SW480 (cell line): ENCODE measurements around the gene ANXA9.

Experiments
- DNase-seq: peaks from one replicate; pipeline ENCODE4 v3.0.0-alpha.2; 2016; ENCODE audit warnings: low spot score

ANXA9 gene

DNA sequence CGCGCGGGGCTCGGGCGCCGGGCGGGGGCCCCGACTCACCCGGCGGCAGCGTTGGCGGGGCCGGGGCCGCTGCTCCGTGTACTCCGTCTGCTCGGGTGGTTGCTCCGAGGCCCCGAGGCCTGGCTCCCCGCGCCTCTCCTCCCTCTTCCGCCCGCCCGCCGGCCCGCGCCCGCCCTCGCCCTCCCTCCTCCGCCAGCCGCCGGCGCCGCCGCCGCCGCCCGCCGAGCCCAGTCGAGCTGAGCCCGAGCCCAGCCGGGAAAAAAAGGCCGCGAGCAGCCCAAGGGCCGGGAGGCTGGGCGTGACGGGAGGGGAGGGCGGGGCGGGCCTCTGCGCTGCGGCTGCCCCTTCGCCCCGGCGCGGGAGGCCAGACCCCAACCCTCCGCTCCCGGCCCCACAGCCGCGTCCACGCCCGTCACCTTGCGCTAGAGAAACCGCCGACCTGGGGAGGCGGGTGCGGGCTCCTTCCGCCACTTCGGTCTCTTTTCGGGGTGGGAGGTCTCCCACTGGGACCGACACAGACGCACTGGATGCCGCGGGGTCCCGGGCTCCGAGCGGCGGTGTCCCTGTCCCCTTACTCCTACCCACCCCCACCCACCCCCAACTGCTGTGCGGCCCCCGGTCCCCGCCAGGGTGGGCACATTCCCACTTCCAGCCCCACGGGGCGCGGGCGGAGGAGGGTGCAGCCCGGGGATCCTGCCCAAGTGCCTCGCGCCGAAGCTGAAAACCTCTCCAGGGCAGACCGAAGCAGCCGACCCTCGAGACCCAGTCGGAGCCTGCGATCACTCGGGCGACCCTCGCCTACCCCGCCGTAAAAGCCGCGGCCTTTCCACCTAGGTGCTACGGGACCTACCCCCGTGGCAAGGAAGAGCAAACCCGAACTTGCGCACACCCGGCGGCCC, 7.3 kb upstream of the ANXA9 start, which contains the start of gene CERS2:
CERS2 (minus strand) TSS at position 256 of the 899 bp plus-strand sequence. CDS start 5,745 bp downstream, outside the sequence.
- peak; percentile 63 for DNase-seq

DNA sequence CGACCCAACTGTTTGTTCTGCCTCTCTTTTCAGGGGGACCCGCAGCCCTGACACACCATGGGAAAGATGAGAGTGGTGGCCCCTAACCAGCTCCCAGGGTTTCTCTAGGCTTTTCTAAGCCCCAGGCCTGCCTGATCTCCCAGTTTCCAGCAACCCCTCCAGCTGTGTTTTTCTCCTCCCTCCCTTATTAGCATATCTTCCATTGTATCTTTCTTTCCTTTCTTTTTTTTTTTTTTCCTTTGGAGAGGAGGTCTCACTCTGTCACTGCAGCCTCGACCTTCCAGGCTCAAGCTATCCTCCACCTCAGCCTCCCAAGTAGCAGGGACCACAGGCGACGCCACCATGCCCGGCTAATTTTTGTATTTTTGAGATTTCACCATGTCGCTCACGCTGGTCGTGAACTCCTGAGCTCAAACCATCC, 5.7 kb upstream of the ANXA9 start:
- DNase-seq: no peak

DNA sequence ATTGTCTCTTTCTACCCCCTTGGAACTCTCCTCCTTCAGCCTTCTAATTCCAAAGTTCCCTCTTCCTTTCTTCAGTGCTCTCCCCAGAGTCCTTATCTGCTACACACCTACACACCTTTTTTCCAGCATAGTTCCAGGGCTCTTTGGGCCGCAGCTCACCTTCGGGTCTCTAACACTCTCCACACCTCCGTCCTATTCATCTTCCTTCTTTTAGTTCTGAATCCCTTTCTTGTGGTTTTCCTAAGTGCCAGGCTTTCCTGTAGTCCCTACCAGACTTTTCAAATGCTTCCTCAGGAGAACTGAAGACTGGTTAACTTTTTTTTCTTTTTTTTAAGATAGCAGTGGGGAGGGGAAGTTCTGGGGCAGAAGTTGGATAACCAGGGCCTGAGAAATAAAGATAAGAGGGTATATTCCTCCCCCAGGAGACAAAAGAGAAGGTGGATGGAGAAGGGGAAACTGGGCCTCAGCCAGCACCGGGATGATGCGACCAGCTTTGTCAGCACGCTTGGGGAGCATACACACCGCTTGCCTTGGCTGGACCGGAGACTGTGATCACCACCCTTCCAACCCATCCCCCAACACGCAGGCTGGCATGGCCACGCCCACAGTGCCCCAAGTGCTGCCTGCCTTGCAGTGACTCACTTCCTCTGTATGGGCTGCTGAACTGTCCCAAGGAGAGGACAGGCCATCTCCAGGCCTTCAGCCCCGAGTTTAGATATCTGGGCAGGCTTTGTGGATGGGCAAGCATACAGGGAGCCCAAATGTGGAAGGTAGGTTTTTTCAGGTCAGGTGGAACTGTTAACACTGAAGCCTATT, 5.0 kb upstream of the ANXA9 start:
- DNase-seq: peak; percentile 91

DNA sequence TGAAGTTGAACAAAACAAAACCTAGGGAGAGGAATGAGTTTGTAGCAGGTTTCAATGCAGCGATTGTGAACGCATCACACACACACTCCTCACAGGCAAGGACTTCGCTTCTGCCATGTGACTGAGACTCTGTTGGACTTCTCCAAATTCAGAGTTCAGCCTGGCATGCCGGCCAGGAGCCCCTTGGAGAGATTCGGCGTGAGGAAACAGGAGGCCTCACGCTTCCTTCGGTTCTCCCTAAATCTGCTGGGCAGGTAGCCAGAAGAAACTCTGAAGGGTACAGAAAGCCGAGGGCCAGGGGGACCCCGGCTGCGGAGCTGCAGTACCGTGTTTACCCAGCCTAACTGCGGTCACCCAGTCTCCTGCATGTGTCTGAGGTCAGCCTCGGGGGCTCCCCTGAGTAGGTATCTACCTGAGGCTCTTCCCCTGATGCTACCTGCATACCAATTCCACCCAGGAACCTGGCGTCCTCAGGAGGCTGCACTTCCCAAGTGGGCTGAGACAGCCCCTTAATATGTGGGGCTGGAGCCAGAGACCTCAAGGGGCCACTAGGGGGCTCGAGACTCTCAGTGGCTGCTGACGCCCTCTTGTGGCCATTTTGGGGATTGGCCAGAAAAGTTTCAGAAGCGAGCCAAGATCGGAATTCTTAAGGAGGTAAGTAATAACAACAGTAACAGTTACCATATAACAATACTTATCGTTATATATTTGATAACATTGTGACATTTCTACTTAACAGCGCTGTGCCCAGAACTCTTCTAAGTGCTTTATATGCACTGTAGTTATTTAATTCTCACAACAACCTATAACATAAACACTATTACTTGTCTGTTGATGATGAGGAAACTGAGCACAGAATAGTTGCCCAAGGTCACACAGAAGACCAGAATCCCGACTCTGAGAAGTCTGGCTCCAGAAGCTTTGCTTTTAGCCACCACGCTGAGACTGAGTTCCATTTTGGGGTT, 2.7 kb upstream of the ANXA9 start:
- DNase-seq: peak; percentile 63

DNA sequence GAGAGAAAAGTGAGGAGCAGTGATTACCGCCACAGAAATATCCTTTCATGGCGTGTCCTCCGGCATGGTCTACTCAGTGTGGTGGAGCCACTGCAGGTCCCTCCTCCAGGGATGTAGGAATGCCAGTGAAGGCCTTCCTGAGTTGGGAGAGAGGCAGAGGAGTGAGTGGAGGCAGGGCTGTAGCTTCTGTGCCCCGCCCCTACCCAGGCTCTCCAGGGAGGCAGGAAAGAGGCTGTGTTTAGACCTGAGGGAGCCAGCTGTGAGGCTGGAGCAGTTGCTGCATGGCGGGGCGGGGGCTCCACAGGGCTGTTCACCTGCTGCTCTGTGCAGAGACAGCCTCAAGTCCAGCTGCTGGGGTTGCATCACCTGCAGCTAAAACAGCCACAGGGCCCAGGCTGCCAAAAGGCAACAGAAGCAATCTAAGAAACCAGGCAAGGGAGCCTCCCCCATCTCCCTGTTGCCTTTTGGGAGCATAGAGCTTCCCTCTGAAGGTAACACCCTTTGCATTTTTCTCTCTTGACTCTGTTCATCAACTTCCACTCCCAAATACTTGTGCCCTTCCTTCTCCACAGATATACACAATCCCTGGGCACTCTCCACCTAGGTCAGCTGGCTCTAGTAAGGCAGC, 801 bp upstream of the ANXA9 start:
- peak; percentile 59 for DNase-seq

DNA sequence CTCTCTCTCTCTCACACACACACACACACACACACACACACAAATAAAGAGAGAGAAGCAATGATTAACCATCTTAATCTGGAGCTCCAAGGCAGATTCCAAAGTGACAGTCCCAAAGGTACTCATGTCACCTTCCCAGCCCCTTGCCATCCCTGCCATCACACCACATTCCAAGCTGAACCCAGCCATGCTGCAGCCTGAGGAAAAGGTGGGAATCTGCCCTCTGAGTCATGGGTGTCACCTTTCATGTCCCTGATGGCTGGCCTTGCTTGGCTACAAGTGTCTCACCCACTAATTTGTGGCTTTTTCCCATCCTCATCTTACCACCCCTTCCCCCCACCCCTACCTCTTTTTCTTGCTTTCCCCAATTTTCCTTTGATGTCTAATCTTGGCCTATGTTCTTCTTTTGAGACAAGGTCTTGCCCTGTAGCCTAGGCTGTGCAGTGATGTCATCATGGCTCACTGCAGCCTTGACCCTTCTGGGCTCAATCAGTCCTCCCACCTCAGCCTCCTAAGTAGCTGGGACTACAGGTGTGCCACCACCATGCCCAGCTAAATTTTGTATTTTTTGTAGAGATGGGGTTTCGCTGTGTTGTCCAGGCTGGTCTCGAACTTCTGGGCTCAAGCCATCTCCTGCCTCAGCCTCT, 3.2 kb downstream of the ANXA9 start:
- DNase-seq: peak; percentile 57

DNA sequence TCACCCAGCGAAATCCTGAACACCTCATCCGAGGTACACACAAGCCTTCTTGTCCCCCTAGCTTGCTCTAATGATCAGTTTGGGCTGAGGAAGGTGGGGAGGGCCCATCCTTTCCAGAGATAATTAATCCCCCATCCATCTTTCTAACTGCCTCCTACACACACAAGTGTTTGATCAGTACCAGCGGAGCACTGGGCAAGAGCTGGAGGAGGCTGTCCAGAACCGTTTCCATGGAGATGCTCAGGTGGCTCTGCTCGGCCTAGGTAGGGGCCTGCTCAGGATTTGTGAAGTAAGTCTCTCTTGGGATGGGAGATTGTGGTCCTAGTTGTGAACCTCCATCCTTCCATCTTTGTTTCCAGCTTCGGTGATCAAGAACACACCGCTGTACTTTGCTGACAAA, 5.8 kb downstream of the ANXA9 start:
- no peak for DNase-seq

DNA sequence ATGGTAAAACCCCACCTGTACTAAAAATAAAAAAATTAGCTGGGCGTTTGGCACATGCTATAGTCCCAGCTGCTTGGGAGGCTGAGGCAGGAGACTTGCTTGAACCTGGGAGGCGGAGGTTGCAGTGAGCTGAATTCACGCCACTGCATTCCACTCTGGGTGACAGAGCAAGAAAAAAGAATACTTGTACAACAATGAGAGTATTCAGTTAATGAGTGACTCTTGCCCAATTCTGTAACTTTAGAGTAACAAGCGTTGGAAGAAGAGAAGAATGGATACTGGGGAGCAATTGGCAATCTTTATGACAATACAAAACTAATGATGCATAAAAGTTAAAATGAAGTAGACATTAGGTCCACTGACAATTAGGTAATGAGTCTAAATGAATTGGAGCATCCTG, 10.5 kb downstream of the ANXA9 start:
- no peak for DNase-seq

DNA sequence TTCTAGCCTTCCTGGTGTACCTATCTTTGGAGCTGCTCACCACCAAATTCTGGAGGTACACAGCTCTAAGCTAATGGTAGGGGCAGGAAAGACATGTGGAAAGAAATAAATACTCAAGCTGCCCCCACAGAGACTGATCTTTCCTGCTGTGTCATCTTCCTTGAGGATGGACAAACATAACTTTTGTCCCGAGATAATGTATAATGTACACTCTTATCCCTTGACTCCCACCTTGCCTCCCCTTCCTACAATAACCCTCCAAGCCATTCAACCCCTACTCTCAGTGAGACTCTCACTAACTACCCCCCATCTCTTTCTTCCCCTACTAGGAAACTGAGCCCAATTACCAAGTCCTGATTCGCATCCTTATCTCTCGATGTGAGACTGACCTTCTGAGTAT, 12.2 kb downstream of the ANXA9 start:
- DNase-seq: no peak

DNA sequence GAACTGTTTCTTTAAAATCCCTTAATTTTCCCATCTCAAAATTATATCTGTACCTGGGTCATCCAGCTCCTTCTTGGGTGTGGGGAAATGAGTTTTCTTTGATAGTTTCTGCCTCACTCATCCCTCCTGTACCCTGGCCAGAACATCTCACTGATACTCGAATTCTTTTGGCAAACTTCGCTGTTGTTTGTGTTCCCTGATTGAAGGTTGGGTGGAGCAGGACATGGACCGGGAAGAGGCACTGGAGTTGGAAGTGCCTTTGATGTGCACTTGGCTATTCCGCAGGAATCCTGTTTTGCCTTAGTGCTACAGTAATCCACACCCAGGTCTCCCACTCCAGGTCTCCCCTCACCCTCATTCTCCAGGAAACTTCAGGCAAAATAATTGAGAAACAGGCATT, 13.4 kb downstream of the ANXA9 start:
- no peak for DNase-seq

DNA sequence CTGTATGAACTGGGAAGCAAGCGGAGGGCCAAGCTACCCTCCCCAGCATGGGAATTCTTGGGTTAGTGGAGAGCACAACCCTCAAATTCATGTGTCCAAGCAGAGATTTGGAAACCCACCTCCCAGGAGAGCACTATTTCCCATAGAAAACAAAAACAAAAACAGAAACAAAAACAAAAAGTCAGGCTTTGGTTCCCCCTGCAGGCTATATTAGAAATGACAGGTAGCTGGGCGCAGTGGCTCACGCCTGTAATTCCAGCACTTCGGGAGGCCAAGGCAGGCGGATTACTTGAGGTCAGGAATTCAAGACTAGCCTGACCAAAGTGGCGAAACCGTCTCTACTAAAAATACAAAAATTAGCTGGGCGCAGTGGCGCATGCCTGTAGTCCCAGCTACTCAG, 13.8 kb downstream of the ANXA9 start:
- DNase-seq: no peak

DNA sequence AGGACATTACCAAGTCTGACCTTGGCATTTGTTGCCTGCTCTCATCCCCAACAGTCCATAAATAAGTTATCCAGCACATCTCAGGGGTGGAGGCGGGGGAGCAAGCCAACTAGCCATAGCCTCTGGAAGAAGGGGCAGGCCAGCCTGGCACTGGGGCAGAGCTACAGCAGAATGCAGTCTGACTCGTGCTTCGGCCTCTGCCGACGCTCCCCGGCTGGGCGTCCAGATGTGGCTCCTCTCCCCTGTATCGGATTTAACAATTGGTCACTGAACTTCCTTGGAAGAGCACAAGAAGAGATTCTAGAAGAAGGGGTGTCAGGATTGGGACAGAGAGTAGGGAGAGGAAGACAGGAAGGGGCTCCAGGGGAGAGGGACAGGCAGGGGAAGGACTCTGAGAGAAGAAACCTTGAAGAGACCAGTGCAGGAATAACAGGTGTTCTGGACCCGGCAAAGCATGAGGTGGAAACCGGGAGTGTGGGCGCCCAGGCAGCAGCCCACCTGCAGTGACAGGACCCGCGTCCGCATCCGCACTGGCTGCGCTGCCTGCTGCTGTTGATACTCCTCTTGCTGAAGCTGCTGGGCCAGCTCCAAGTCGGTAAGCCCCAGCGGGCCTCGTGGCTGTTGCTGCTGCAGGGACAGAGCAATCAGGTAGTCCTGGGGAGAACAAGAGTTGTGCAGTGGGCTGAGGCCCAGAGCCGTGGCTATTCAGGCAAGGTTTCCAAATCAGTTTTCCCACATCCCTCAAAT, 15.2 kb downstream of the ANXA9 start:
- no peak for DNase-seq

DNA sequence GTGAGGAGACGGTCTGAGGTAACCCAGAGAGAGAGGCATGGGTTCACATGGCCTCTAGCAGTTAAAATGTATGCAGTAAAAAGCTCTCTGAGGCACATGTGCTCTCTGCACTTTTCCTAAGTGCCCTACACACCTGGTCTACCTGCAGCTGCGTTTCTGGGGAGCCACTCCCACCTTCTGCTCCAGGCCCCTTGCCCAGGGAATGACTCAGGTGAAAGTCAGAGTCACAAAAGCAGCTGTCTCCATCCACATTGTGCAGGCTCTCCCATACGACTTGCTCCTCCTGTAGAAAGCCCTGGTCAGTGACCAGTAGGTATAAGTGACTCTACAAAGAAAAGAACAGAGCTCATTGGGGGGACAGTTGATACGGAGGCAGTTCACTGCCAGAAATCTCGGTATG, 15.9 kb downstream of the ANXA9 start:
- DNase-seq: no peak

DNA sequence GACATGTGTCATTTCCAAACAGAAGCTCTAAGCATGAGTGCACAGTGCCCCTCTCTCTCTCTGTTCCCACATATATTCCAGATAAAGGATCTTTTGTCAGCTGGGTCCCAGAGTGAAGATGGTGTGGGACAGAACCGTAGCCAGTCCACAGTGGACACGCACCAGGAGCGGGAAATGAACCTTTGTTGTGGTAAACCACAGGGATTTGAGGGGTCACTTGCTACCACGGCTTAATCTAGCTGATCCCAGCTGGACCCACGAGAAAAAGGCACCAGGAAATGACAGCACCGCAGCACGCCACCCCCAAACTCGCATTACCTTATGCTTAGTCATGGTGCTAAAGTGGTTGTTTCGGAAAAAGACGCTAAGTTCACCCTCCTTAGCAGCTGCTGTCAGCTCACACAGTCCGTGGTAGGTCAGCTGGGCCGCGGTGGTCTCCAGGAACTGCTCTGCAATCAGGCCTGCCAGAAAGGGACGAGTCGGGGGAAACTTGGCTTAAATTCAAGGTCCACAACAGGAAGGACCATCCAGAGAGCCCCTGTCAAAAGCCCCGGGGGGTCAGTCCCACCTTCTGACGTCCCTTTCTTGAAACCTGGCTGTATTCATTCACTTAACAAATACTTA, 17.1 kb downstream of the ANXA9 start:
- peak; percentile 92 for DNase-seq

DNA sequence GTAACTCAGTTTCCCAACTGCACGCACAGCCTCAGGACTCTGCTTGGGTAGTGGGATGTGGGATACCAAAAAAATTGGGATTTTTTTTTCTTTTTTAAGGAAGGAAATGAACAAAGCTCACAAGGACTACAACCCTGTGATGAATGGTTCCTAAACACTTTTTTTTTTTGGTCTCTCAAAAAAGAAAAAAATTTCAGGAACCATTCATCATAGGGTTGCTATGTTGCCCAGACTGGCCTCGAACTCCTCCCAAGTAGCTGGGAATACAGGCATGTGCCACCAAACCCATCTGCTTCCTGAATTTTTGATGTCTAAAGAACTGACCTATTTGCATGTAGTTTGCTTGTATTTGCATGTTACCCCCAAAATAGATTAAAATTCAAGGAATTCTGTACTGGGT, 17.8 kb downstream of the ANXA9 start:
- no peak for DNase-seq

DNA sequence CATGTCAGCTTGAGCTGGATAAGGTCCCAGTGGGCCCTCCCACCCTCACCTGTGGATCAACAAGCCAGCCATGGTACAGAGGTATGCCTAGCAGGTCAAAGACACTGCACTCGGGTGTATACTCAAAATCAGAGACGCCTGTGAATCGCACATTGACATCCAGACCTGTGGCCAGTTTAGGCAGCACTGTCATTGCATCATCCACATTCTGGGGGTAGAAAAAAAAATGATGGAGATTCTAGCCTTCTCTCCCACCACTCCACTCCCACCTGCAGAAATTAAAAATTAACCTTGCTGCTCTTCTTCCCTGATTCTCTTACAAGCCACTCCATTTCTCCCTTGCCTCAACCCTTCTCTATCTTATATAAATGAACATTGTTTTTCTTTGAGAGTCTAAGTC, 18.3 kb downstream of the ANXA9 start:
- DNase-seq: no peak

DNA sequence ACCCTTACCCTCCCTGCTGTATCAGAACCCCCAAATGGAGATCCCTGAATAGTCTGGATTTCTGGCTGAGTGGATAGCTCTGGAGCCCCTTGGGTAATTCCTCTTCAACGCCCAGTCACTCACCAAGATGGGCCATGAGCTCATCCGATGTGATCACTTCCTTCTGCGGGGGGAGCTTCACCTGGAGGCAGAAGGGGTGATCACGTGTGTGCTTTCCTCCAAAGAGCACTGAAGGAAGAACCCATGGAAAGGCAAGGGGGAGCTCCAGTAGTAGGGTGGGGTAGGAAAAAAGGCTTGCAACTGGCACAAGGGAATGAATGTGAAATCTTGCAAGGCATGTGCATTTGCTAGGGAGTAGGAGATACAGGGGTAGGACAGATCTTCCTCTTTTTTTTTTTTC, 19.5 kb downstream of the ANXA9 start:
- no peak for DNase-seq

DNA sequence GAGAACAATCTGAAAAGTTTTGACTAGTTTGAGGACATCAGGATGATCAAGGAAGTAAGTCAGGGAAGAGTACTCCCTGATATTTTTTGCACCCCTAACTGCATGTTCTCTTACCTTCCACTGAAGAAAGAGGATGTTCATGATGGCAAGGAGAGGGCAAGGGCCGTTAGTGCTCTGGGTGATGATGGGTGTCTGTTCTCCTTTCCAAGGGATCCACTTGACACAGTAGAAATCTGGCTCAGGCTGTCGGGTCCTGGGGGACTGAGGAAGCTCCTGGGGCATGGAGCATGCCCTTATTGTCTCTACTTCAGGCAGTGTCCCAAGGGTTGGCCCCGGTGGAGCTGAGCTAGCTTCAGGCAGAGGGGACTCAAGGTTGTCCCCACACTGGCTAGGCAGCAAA, 20.0 kb downstream of the ANXA9 start:
- DNase-seq: no peak

DNA sequence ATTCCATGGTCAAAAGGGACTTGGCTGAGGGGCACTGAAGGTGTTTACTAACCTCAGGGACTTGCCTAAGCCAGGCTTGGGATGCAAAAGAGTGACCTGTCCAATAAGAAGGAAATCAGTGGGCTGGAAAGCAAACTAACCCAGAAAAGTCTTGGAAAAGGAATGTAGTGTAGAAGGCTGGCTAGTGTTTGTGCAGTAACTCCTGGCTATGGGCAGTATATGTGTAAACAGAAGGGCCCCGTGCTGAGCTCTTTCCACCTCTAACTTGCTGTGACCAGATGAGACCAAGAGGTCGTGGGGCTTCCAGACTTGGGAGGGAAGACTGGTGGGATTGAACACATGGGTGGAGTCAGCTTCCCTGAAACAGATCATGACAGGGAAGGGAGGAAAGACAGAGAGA, 20.5 kb downstream of the ANXA9 start:
- DNase-seq: no peak

DNA sequence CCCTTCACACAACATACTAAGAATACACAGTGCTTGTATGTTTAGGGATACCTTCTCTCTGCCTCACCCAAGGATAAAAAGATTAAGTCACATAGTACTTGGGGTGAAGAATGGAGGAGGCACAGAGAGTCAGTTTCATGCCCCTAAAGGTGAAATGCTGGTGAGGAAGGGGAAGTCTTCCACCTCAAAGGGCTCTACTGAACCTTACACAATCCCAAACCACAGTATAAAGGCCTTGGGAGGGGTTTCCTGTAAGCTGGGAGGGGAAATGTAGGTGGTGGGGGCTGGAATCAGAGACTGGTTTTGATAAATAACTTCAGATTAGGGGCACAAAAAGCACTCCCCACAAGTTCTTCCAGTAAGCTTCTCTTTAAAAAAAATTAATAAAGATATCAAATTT, 21.1 kb downstream of the ANXA9 start:
- DNase-seq: no peak
